Colonic mucosa (tissue), 4 donors: ENCODE results near the gene FRAT1. TPM values are rescaled to one million over a fixed set of nuclear protein-coding genes. Genes with fewer than 3 reads are reported as not detected.

Experiments
- DNase-seq: peaks from one replicate; pipeline ENCODE4 v3.0.0-alpha.2; 2020
- H3K27ac ChIP-seq: fragments of 200-600 bp; one replicate; pipeline ENCODE4 v1.8.0; 2021
- H3K27me3 ChIP-seq: fragments of 200-600 bp; one replicate; pipeline ENCODE4 v1.8.0; 2021
- H3K36me3 ChIP-seq: fragments of 200-600 bp; one replicate; pipeline ENCODE4 v1.8.0; 2021
- H3K4me1 ChIP-seq: fragments of 200-600 bp; one replicate; pipeline ENCODE4 v1.8.0; 2021; ENCODE audit warnings: mild to moderate bottlenecking
- H3K4me3 ChIP-seq: fragments of 200-600 bp; one replicate; pipeline ENCODE4 v1.8.0; 2021
- H3K9ac ChIP-seq, 2 donors: one replicate each; pipeline ENCODE4 v1.7.0; 2013; ENCODE audit warnings: control low read depth in 2 of 2, low read depth in 2 of 2, low read length in 2 of 2
- H3K9me3 ChIP-seq: fragments of 200-600 bp; one replicate; pipeline ENCODE4 v1.8.0; 2021
- intact Hi-C: fragments of 100-400 bp; cut with DNase I; formaldehyde crosslinking; loops from one replicate; pipeline ENCODE4 v1.14.1; 2022
- total RNA-seq, 2 donors: library from RNA; stranded (reverse); fragmentation: NEBNext Ultra II Directional in 1 of 2; extraction: Animal tissue kit (Norgen Biotek cat#: 25700) in 1 of 2; gene quantifications; one replicate each; pipeline ENCODE4 v1.2.1, GENCODE V29; 2021
- TF ChIP-seq, protein P1 (sequence below): fragments of 200-600 bp; IDR thresholded peaks from one replicate; pipeline ENCODE4 v1.8.0; 2022; ENCODE audit warnings: antibody characterized with exemption, mild to moderate bottlenecking
- donor health status: healthy.
- donor health status: DM: no; HTN: no; CAD: no.
- donor health status: DM: no; HTN: no; CAD: no.

FRAT1 gene
- total RNA-seq, 2 donors from 2014 or later = 5.0 to 6.1 TPM

DNA sequence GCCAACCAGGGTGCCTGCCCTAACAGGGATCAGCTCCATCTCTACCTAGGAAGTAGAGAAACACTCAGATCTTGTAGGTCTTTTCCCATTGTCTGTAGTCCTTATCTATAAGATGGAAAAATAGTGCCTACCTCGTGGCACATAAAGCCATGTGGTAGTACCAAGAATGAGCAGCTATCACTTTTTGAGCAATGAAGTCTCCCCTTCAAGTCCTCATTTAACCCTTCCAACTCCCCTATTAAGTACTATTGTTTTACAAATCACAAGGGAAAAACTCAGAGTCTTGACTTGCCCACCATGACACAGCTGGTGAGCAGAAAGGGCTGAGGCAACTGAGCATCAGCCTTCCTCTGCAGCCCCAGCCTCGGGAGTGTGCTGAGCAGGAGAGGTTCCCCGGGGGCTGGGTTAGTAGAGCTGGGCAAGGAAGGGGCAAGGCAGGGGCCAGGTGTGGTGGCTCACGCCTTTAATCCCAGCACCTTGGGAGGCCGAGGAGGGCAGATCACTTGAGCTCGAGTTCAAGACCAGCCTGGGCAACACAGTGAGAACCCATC, 12.2 kb downstream of the FRAT1 start:
- H3K4me1 ChIP-seq = peaks cover 12% of the 10 kb centered on the region
- H3K9ac ChIP-seq = peak overlapping the region in 1 of 2 donors; percentile 99
- peak overlapping the region; percentile 73 for H3K4me3 ChIP-seq
- TF ChIP-seq, protein P1, sequence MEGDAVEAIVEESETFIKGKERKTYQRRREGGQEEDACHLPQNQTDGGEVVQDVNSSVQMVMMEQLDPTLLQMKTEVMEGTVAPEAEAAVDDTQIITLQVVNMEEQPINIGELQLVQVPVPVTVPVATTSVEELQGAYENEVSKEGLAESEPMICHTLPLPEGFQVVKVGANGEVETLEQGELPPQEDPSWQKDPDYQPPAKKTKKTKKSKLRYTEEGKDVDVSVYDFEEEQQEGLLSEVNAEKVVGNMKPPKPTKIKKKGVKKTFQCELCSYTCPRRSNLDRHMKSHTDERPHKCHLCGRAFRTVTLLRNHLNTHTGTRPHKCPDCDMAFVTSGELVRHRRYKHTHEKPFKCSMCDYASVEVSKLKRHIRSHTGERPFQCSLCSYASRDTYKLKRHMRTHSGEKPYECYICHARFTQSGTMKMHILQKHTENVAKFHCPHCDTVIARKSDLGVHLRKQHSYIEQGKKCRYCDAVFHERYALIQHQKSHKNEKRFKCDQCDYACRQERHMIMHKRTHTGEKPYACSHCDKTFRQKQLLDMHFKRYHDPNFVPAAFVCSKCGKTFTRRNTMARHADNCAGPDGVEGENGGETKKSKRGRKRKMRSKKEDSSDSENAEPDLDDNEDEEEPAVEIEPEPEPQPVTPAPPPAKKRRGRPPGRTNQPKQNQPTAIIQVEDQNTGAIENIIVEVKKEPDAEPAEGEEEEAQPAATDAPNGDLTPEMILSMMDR = no peak
- no peak overlapping the region for H3K27ac ChIP-seq
- no peak for DNase-seq
- H3K9me3 ChIP-seq = no peaks in the 10 kb centered on the region
- H3K27me3 ChIP-seq = no peaks in the 10 kb centered on the region
- intact Hi-C loops = loop anchor here (5.0 kb wide), 2 partner anchors 39 to 54 kb away; partner anchors contain the start of gene ARHGAP19
- H3K36me3 ChIP-seq = no peaks in the 10 kb centered on the region

DNA sequence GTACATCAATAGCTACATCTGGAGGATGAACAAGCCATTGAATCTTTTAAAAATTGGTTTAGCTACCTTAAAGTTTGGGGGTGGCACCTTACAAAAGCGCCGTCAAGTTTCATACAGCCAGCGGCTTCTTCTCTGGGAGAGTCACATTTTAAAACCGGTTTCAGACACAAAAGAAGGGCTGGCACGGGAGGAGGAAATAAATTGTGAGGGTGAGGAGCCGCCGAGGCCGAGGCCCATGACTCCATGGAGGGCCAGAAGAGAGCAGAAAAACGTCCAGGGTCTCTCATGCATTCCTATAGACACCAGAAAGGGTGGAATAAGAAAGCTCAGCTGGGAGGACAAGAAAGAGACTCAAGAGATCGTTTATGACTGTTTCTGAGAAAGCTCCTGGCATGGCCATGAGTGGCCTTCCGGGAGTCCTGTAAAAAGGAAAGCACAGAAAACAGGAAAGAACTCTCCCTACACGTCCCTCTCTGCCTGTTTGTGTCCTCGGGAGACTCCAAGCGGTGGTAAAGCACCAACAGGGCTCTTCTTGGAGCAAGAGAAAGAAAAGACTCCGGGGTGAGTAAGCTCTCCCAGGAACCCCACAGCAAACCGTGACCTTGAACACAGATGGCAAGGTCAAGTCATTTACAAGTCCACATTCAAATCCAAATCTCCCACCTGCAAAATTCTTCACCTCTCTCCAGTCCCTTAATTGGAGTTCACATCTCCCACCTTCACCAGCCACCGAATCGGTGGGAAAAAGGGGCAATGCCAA, 13.7 kb downstream of the FRAT1 start:
- no peaks in the 10 kb centered on the region for H3K36me3 ChIP-seq
- no peaks in the 10 kb centered on the region for H3K9me3 ChIP-seq
- peak overlapping the region; percentile 93 to 99 for H3K9ac ChIP-seq
- peak overlapping the region; percentile 73 for H3K4me3 ChIP-seq
- TF ChIP-seq, protein P1 = no peak
- peaks cover 12% of the 10 kb centered on the region for H3K4me1 ChIP-seq
- no peaks in the 10 kb centered on the region for H3K27me3 ChIP-seq
- peak; percentile 66 for DNase-seq
- H3K27ac ChIP-seq = peak overlapping the region; percentile 86
- intact Hi-C loops = loop anchor here (5.0 kb wide), 2 partner anchors 40 to 55 kb away; partner anchors contain the start of gene ARHGAP19

DNA sequence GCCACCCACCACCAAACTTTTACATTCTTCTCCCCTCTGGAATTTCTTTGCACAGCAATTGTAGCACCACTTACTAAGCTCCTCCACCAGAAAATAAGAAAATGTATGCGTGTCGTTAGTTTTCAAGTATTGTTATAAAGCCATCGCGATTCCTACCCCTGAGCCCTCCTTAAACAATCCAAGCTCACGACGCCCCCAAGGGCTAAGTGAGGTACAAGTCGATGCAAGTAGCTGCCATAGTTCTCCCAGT, 14.2 kb downstream of the FRAT1 start:
- Histone ChIP-seq H3K4me3 (peak overlapping the region; percentile 73), H3K9me3 (no peaks in the 10 kb centered on the region), H3K27ac (peak overlapping the region; percentile 86), H3K9ac (peak overlapping the region; percentile 93 to 99), H3K27me3 (no peaks in the 10 kb centered on the region), H3K4me1 (peaks cover 12% of the 10 kb centered on the region), H3K36me3 (no peaks in the 10 kb centered on the region)
- intact Hi-C loops = loop anchor here (5.0 kb wide), 2 partner anchors 41 to 56 kb away; partner anchors contain the start of gene ARHGAP19
- TF ChIP-seq, protein P1 = no peak
- peak; percentile 48 for DNase-seq

DNA sequence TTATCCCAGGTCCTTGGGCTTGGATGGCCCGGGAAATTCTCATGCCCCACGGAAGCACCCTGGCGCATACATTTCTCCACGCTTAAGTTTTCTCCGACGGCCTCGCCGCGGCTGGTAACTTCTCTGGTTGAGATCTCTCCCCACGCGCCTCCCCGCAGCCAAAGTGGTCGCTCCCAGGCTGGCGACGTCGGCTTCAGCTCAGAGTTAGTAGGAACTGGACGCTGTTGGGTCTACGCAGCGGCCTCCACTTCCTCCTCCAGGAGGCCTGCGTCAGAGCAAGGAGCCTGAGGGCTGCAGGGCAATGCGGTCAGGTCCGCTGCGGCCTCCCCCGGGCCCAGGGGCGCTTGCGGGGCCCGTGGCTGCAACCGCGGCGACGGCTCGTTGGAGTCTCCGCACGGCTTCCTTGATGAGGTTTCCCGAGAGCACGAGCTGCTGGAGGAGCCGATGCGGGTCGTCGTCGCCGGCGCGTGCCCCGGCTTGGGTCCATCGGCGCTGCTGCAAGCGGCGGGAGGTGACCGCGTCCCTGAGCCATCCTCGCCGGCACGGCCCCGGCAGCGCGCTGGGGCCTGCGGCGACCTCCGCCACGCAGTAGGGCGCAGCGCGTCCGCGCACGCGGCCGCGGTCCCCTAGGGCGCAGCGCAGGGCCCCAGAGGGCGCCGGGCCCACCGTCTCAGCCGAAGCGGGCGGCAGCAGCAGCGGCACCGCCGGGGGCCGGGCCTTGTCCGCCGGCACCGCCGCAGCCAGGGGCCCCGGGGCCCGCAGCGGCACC, 14.7 kb downstream of the FRAT1 start:
- H3K27ac ChIP-seq = peak overlapping the region; percentile 86
- peak; percentile 55 for DNase-seq
- no peaks in the 10 kb centered on the region for H3K27me3 ChIP-seq
- intact Hi-C loops = loop anchor here (5.0 kb wide), 2 partner anchors 41 to 56 kb away; partner anchors contain the start of gene ARHGAP19
- H3K9ac ChIP-seq = peak overlapping the region; percentile 93 to 99
- no peaks in the 10 kb centered on the region for H3K9me3 ChIP-seq
- no peaks in the 10 kb centered on the region for H3K36me3 ChIP-seq
- peaks cover 12% of the 10 kb centered on the region for H3K4me1 ChIP-seq
- TF ChIP-seq, protein P1 = no peak
- H3K4me3 ChIP-seq = peak overlapping the region; percentile 73

DNA sequence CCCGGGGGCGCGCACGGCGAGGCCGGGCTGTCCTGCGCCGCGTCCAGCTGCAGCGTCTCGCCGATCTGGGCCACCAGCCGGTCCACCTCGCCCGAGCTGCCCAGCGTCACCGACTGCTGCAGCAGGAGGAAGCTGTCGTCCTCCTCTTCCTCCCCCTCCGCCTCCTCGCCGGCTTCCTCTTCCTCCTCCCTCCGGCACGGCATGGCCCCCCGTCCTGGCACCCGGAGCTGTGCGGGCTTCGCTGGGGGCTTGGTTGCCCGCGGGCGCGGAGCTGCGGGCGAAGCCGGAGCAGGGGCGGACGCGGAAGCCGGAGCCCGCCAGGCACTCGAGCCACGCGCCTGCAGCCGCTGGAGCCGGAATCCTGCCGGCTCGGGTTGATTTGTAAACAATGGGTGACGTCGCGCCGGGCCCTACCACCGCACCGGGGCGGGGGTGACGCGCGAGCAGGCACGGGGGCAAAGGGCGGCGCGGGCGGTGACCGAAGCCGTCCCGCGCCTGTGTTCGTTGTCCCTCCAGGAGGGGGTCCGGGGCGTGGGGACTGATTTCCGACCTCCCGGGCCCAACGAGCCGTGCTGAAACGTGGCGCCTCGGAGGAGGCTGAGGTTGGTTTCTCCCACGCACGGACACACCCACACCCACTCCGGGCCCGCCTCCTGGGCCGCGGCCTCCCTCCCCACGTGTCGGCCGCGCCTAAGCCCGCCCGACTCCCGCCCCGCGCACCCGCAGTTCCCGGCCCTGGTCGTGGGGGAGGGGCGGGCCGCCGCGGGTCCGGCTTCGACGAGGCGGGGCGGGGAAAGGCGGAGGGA, 15.5 kb downstream of the FRAT1 start, which contains the start of gene FRAT2:
Gene FRAT2 (minus strand): TSS at position 360 of the 806 bp plus-strand sequence. CDS start 157 bp downstream, at position 203.
- Histone ChIP-seq H3K36me3 (no peaks in the 10 kb centered on the region), H3K27ac (peak within 1 kb of the TSS; percentile 86), H3K27me3 (no peaks in the 10 kb centered on the region), H3K9ac (peak within 1 kb of the TSS; percentile 93 to 99), H3K9me3 (no peaks in the 10 kb centered on the region), H3K4me1 (peaks cover 12% of the 10 kb centered on the region), H3K4me3 (peak within 1 kb of the TSS; percentile 73)
- DNase-seq = peak; percentile 93
- intact Hi-C loops = loop anchor here (5.0 kb wide), 2 partner anchors 42 to 57 kb away; partner anchors contain the start of gene ARHGAP19
- TF ChIP-seq, protein P1 = no peak
